PC-3 (cell line): ENCODE measurements around the gene GRIA4.

Experiments
- EZH2 ChIP-seq: fragments of 300-600 bp; sonication (generic); IDR thresholded peaks from one replicate; pipeline ENCODE4 v1.6.1; 2017; ENCODE audit warnings: antibody characterized with exemption, mild to moderate bottlenecking, low read length; ENCODE audit not compliant: unreplicated experiment
- TF ChIP-seq, protein P1 (sequence below): fragments of 300-600 bp; sonication (generic); conservative IDR thresholded peaks from 2 replicates; pipeline ENCODE4 v1.5.1; 2017; ENCODE audit warnings: antibody characterized with exemption, low read depth, mild to moderate bottlenecking, low read length

DNA sequence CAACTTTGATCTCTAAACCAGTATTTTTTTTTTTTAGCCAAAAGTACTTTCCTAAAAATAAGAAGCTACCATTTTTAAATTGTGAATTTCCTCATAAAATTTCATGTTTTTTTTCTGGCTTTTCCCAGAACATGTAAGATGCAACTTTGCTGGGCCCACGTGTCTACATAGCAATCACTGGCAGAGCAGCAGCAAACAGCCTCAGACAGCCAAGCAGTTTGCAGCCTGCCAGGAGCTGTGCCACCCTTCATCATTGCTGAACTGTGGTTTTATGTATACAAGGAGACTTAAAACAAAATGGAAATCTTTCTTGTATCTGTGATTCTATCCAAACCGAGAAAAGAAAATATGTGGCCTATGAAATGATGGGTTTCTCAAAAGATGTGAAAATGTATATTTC, 110.2 kb downstream of the GRIA4 start:
- TF ChIP-seq, protein P1, sequence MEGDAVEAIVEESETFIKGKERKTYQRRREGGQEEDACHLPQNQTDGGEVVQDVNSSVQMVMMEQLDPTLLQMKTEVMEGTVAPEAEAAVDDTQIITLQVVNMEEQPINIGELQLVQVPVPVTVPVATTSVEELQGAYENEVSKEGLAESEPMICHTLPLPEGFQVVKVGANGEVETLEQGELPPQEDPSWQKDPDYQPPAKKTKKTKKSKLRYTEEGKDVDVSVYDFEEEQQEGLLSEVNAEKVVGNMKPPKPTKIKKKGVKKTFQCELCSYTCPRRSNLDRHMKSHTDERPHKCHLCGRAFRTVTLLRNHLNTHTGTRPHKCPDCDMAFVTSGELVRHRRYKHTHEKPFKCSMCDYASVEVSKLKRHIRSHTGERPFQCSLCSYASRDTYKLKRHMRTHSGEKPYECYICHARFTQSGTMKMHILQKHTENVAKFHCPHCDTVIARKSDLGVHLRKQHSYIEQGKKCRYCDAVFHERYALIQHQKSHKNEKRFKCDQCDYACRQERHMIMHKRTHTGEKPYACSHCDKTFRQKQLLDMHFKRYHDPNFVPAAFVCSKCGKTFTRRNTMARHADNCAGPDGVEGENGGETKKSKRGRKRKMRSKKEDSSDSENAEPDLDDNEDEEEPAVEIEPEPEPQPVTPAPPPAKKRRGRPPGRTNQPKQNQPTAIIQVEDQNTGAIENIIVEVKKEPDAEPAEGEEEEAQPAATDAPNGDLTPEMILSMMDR = no peak
- TF ChIP-seq EZH2 = no peak
